Epithelial cell of proximal tubule (primary cell): Measurements from ENCODE around the gene RERE. TPM values are rescaled to one million over a fixed set of nuclear protein-coding genes. Genes with fewer than 3 reads are reported as not detected.

ENCODE experiments used
- DNase-seq: peaks from one replicate; pipeline ENCODE4 v3.0.0-alpha.2; 2011; ENCODE audit warnings: low read depth
- H3K4me3 ChIP-seq: 2 replicates; pipeline ENCODE4 v1.5.1; 2011; ENCODE audit warnings: low read depth, mild to moderate bottlenecking, low read length
- total RNA-seq: library from RNA; depleted of rRNA; stranded (reverse); fragments of >200 nt; gene quantifications from 2 replicates; pipeline ENCODE4 v1.2.3, GENCODE V29; 2015
- TF ChIP-seq, protein P1 (sequence below): conservative IDR thresholded peaks from 2 replicates; pipeline ENCODE4 v1.5.1; 2012; ENCODE audit warnings: low read depth, mild to moderate bottlenecking, low read length

The RERE gene
- total RNA-seq, 1 donor from 2014 or later: 18.0 TPM

DNA sequence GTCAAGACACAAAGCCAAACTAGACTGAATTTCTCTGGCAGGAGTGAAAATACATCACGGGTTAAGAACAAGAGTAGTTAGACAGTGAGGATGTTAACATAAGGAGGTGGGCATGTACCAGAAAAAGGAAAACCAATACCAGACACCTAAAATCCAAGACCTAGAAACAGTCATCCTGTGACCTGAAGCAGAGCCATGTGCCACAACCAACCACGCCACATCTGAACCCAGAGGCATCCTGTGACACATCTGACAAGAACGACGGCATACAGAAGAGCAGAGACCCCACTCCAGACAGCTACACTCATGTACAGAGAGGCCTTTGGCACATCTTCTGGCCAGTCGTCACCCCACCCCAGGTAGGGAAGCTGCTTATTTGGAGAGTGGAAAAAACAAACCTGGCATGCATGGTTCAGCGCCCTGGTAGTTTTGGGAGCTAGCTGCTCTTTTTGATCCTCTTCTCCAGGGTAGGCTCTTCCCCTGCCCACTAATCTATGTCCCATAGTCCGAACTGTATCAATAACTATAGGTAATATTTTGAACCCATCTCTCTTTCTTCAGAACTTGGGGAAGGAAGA is 427.4 kb downstream of the RERE start:
- DNase-seq: no peak
- no peak overlapping the region for H3K4me3 ChIP-seq
- TF ChIP-seq, protein P1, sequence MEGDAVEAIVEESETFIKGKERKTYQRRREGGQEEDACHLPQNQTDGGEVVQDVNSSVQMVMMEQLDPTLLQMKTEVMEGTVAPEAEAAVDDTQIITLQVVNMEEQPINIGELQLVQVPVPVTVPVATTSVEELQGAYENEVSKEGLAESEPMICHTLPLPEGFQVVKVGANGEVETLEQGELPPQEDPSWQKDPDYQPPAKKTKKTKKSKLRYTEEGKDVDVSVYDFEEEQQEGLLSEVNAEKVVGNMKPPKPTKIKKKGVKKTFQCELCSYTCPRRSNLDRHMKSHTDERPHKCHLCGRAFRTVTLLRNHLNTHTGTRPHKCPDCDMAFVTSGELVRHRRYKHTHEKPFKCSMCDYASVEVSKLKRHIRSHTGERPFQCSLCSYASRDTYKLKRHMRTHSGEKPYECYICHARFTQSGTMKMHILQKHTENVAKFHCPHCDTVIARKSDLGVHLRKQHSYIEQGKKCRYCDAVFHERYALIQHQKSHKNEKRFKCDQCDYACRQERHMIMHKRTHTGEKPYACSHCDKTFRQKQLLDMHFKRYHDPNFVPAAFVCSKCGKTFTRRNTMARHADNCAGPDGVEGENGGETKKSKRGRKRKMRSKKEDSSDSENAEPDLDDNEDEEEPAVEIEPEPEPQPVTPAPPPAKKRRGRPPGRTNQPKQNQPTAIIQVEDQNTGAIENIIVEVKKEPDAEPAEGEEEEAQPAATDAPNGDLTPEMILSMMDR: no peak

DNA sequence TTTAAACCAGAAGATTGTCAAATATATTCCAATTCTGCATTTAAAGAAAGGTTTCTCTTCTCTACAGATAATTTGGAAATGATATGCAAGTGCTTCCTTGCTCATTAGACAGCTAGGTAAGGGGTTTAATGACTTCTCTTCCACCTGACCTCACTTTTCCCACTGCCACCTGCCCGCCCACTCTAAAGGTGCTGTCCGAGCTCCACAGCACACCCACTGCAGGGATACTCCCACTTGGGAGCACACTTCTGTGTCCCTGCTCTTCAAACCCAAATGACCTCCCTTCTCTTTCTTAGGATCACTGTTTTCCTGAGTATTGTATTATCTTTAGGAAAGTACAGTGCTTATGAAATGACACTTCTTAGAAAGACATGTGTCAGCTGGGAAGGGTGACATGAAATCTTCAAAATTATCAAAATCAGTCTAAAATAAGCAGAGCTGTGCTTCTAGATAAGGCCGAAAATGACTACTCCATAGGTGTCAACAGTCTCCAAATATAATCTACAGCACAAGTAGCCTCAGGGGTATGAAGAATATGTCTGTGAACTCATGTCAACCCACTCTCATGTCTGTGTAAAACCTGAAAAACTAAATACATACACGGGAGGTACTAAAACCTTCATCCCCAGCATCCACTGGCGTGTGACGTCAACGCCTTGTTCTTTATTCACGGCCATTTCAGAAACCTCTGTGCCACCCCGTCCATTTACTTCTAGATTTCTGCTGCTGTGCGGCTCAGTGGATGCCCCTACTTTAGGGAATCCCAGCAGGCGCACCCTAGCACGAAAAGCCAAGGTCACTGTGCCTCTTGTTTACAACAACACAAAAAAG is 428.5 kb downstream of the RERE start:
- no peak for DNase-seq
- TF ChIP-seq, protein P1: no peak
- no peak overlapping the region for H3K4me3 ChIP-seq

DNA sequence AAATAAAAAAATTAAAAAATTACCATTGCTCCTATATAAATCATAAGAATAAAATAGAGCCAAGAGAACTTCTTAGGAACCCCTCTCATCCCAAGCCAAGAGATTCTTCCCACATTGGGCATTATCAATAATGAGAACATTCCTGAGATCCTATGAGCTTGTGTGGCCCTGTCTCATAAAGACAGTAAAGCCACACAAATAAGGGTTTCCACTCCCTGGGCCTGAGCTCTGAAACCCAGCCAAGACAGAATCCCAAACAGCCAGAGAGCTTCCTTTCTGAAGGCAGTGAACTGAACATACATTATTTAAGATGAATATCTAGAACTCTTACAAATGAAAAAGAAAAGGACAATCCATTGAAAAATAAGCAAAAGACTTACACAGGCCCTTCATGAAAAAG is 431.2 kb downstream of the RERE start:
- no peak overlapping the region for H3K4me3 ChIP-seq
- TF ChIP-seq, protein P1: no peak
- no peak for DNase-seq

DNA sequence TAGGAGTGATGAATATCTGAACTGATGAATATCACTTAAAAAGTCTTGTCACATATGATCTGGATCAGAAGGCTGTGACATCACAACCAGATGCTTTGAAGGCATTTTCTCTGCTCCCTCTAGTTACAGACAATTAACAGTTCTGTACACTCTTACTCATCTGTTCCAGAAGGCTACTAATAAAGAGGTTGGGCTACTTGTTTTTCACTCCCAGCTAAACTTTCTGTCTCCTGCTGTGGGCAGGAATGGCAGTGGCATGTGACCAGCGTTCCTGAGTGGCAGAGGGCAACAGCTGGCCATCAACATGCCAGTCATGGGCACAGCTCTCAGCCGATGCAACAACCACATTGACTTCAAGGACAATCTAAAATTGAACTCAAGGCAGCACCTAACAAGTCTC is 432.9 kb downstream of the RERE start:
- no peak for DNase-seq
- TF ChIP-seq, protein P1: no peak
- H3K4me3 ChIP-seq: no peak overlapping the region

DNA sequence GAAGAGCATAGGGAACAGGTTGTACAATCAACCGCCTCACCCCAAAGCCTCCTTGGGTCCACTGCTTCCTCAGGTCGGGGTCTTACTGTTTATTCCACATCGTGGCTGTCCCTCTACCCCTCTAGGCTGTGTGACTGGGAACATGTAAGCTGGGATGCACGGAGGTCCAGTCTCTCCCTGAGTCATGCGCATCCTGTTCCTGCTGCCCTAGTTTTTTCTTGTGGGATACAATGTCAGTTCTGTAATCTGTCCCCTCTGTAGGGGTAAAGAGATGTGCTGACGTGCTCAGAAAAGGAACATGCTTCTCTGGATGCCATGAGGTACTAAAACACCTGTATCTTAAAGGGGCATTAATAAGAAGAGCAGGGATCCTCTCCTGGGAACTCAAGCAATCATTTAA is 433.4 kb downstream of the RERE start:
- DNase-seq: no peak
- TF ChIP-seq, protein P1: no peak
- no peak overlapping the region for H3K4me3 ChIP-seq

DNA sequence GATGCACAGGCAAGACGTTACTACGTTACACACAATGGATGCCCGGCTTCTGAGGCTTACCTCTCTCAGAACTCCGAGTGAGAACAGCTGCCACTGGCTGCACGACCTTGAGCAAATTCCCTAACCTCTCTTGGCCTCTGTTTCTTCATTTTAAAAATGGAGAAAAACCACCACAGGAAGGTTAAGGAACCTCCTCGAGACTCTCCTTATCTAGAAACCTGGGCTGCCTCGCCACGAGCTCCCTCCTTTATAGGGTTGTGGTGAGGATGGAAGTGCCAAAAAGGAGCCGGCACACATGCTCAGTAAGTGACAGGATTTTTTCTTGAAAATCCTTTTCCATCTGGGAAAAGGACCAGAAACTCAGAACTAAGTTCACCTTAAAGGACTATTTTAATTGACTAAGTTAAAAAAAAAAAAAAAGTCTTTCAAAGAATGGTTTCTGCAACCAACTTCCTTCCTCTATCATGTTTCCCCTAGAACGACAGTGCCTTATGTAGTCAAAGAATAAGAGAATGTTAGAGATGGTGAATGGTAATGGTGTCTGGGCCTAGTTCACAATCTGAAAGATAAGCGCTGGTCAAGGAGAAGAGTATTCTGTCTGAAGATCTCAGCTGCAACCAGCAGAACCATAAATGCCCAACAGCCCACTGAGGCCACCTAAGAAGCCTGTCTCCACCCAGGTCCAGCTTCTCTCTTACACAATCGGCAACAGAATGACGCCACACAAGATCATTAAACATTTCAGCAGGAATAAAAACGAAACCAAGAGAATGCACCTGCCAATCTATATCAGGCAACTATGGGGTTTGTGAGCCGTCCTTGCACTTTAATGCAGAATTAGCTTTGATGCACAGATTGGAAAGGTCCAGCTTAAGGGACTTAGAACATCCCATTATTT is 434.6 kb downstream of the RERE start:
- no peak overlapping the region for H3K4me3 ChIP-seq
- DNase-seq: no peak
- TF ChIP-seq, protein P1: no peak
